Epithelial cell of prostate (primary cell): ENCODE data around the gene RAB3D.
"Not testable (repeated sequence)": the region's sequence is repeated elsewhere in the genome, so short reads cannot be mapped to it uniquely, and the experiment has no call there.

Experiments used
- DNase-seq: peaks from one replicate; pipeline ENCODE4 v3.0.0-alpha.2; 2011; ENCODE audit warnings: low read depth, low spot score
- H3K27ac ChIP-seq: fragments of 450-650 bp; 2 replicates; pipeline ENCODE4 v1.5.1; 2017; ENCODE audit warnings: mild to moderate bottlenecking

The RAB3D gene

DNA sequence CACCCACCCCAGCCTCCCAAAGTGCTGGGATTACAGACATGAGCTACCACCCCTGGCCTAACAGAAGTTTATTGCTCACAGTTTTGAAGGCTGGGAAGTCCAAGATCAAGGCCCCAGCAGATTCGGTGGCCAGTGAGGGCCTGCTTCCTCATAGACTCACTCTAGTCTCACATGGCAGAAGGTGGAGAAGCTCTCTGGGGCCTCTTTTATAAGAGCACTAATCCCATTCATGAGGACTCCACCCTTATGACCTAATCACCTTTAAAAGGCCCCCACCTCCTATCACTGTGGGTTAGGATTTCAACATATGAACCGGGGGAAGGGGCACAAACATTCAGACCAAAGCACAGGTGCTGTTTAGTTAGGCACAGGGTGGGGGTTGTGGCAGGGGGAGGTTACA, 28.1 kb upstream of the RAB3D start:
- no peak overlapping the region for H3K27ac ChIP-seq
- no peak for DNase-seq

- no peak for DNase-seq
- H3K27ac ChIP-seq: no peak overlapping the region
These were observed 26.2 kb upstream of the RAB3D start for GRCh38 chr19:11365557-11366117.

DNA sequence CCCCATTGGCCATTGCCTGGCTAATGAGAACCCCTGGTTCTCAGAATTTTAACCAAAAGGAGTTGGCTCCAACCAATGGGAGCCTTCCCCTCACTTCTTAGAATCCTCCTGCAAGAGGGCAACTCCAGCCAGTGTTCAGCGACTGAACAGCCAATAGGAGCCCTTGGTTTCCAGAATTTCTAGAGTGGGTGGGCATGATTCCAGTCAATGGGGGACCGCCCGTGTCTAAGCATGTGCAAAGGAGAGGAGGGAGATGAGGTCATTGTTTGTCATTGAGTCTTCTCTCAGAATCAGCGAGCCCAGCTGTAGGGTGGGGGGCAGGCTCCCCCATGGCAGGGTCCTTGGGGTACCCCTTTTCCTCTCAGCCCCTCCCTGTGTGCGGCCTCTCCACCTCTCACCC, 25.5 kb upstream of the RAB3D start:
- no peak overlapping the region for H3K27ac ChIP-seq
- no peak for DNase-seq

DNA sequence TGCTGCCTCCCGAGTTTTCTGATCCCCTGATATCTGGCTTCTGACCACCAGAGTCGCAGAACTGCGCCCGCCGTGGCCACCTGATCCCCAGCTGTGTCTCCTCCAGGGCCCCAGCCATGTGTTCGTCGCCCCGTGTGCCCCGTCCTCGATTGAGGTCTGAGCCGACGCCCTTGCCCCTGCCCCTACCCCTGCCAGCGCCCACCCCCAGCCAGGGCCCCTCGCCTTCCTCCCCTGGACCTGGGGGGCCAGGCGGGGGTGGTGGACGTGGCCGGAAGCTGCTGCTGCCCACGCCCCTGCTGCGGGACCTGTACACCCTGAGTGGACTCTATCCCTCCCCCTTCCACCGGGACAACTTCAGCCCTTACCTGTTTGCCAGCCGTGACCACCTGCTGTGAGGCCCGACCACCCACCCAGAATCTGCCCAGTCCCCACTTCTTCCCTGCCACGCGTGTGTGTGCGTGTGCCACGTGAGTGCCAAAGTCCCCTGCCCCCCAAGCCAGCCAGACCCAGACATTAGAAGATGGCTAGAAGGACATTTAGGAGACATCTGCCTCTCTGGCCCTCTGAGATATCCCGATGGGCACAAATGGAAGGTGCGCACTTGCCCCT, 24.9 kb upstream of the RAB3D start:
- no peak for DNase-seq
- H3K27ac ChIP-seq: no peak overlapping the region

DNA sequence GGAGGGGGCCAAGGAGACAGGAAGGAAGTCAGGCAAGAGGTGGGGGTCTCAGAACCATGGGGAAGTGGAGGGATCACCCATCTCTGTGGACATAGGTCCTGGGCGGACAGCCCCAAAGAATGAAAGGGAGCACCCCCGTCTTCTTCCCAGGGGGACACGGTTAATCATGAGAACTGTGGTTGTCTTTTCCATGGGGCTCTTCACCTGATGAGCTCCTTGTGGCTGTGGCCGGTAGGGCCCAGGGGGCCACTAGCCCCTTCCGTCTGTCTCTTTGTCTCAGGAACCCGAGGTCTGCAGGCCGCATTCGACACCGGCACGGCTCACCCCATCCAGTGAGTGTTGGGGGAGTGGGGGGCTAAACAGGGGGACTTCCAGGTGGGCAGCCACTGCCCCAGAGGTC, 24.4 kb upstream of the RAB3D start:
- DNase-seq: no peak
- H3K27ac ChIP-seq: no peak overlapping the region

GRCh38 chr19:11361771-11362731, 22.6 kb upstream of the RAB3D start:
- DNase-seq: no peak
- H3K27ac ChIP-seq: no peak overlapping the region

DNA sequence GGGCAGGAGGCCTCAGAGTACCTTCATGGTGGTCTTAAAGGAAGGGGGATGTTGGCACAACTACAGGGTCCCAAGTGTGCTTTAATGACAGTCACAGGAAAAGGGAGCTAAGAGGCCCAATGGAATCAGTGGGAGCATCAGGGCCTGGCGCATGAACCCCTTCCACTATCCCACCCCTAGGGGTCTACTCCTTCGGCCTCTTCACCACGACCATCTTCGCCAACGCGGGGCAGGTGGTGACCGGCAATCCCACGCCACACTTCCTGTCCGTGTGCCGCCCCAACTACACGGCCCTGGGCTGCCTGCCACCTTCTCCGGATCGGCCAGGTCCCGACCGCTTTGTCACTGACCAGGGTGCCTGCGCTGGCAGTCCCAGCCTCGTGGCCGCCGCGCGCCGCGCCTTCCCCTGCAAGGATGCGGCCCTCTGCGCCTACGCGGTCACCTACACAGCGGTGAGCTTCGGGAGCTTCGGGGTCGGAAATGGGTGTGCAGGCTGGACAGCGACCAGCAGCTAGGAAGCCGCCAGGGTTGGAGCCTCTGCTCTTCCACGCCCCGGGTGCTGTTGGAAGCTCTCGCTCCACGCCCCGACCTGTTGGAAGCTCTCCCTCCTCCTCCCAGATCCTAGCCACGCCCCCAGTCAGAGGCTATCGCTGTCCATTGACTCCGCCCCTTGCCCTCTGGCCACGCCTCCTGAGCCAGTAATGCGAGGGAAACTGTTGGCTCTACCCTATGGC, 21.7 kb upstream of the RAB3D start:
- H3K27ac ChIP-seq: no peak overlapping the region
- DNase-seq: no peak

DNA sequence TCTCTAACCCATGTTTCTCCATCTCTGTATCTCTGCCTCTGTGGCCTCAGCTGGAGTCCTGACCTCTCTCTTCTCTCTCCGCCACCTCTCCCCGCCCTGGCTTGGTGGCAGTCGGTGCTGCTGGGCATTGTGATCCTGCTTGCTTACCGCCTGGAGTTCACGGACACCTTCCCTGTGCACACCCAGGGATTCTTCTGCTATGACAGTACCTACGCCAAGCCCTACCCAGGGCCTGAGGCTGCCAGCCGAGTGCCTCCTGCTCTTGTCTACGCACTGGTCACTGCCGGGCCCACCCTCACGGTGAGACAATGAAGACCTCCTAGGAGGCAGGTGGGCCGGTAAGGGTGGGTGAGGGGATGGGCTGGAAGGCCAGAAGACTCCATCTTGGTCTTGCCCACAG, 20.0 kb upstream of the RAB3D start:
- H3K27ac ChIP-seq: peak overlapping the region; percentile 7
- no peak for DNase-seq

- no peak for DNase-seq
- H3K27ac ChIP-seq: no peak overlapping the region
These were observed 17.5 kb upstream of the RAB3D start for GRCh38 chr19:11356676-11357550.

- DNase-seq: no peak
- no peak overlapping the region for H3K27ac ChIP-seq
These were observed 16.6 kb upstream of the RAB3D start for GRCh38 chr19:11356074-11356397.

DNA sequence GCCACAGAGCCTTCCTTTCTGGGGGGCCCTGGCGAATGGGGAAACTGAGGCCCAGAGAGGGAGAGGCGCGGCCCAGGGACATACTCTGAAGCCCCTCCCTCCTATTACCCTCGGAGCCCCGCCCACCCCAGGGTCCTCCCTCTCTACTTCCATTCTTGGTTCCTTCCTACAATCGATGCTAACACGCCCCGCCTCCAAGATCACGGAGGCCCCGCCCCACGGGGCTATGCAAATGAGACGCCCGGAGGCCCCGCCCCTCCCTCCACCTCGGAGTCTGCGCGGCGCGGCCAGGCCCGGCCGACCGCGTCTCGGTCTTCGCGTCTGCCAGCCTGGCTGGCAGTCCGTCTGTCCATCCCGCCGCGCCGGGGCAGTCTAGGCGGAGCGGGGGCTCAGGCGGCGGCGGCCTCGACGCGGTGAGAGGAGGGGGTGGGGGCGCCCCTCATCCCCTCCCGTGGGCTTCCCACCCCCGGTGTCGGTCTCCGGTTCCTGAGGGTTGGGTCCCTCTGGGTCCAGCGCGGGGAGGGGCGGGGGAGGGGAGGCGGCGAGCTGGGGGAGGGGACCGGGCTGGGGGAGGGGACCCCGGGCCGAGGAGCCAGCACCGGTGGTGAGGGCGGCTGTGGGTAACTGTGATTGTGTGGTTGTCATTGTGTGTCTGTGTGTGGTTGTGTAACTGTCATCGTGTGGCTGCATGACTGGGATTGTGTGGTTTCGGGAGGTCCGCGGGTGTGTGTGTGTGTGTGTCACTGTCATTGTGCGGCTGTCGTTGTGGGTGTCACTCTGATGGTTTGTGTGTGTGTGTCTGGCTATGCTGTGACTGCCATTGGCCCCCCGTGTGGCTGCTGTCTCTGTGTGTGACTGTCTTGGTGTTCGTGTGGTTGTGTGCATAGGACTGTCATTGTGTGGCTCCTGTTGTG, 16.0 kb upstream of the RAB3D start, which contains the start of gene PLPPR2:
Gene PLPPR2, plus strand, starts transcription at position 273 of the 914 bp plus-strand sequence. CDS start 2,242 bp downstream, outside the sequence.
- H3K27ac ChIP-seq: no peak within 1 kb of the TSS
- DNase-seq: no peak

DNA sequence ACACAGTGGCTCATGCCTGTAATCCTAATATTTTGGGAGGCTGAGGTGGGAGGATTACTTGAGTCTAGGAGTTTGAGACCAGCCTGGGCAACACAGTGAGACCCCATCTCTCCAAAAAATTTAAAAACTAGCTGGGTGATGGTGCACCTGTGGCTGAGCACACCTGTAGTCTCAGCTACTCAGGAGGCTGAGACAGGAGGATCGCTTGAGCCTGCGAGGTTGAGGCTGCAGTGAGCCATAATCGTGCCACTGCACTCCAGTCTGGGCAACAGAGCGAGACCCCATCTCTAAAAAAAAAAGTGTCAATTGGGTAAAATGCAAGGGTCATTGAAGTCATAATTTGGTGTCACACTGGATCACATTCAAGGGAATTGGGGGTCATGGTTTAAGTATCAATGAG, 14.6 kb upstream of the RAB3D start:
- H3K27ac ChIP-seq, DNase-seq: not testable (repeated sequence)

DNA sequence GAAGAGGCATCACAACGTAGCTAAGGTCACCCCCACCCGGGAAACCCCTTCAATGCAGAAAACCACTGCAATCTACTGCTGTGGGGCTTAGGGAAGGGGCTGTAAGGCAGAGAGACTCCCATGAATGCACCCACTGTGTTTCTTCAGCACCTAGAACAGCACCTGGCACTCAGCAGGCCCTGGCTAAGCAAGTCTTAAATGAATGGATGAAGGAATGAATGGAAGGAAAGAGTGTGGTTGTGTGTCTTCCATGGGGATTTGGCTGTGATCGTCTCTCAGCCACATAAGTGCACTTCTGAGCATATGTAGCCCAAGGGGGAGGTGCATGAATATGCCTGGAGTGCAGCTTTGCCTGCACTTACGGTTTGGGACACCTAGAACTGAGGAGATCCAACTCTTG, 9.7 kb upstream of the RAB3D start:
- no peak overlapping the region for H3K27ac ChIP-seq
- DNase-seq: no peak

DNA sequence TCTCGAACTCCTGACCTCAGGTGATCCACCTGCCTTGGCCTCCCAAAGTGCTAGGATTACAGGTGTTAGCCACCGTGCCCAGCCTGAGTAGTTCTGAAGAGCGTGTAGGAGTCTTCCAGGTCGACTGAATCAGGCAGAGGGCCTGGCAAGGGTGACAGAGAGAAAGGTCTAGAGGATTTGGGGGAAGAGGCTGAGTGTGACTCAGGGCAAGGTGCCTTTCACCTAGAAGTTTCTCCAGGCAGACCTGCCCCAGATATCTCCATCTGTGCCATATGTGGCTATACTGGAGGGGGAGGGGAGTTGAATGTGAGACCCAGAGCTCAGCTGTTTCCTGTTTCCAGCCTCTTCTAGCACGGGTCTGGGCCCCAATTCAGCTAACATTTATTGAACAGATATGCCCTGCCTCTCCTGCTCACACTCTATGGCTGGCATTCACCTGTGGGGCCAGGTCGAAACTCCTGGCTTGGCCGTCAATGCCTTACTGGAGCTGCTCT, 8.1 kb upstream of the RAB3D start:
- H3K27ac ChIP-seq: no peak overlapping the region
- DNase-seq: no peak

DNA sequence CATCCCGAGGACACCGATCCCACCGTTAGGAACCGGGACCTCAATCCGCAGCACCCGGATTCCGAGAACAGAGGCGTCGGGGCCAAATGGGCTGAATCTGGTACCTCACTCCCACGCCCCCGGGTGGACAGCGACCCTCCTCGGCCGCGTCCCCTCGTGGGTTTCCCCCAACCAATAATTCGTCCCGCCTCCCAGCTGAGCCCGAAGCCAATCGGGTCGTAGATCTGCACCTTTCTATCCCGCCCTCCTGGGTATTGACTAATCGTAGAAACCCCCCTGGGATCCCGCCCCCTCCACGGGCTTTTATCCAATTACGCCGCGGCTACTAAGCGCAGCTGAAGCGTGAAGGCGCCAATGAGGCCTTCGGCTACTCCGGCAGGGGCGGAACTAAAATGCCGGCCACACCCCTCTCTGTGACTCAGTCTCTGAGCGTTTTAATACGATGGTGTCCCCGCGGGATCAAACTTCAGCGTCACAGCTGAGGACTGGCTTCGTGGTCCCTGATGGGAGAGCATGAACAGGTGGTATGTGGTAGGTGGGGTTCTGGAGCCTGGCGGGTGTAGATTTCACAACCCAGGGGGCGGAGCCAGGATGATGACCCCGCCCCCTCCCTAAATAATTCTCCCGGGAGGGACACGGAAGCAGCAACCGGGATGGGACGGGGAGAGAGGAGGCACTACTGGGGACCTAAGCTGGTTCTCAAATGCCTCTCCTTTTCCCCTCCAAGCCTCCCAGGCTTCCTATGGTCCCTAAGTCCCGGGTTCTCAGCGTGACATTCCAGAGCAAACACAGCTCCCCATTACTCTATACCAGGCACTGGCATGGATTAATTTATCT, 6.9 kb upstream of the RAB3D start, which contains the start of the genes CCDC159 and TMEM205:
Gene CCDC159, plus strand, starts transcription at position 416 of the 837 bp plus-strand sequence. Its CDS starts 88 bp downstream, at position 504.
Gene TMEM205, minus strand, starts transcription at position 165 of the 837 bp plus-strand sequence. CDS start 649 bp downstream, outside the sequence.
- peak within 1 kb of the TSS; percentile 53 for H3K27ac ChIP-seq
- peak; percentile 95 for DNase-seq

- no peak for DNase-seq
- peak overlapping the region; percentile 53 for H3K27ac ChIP-seq
These were observed 5.8 kb upstream of the RAB3D start for GRCh38 chr19:11345122-11345803.

GRCh38 chr19:11342429-11342828, 3.0 kb upstream of the RAB3D start:
- DNase-seq: no peak

More at GRCh38 chr19:11342429-11342828, 3.0 kb upstream of the RAB3D start:
- H3K27ac ChIP-seq: no peak overlapping the region
